Measurements from ENCODE around the gene CPNE5.

CPNE5 gene

GRCh38 chr6:36830577-36830976, 8.7 kb downstream of the CPNE5 start:
- peaks cover 19 to 27% of the 10 kb centered on the region in 2 experiments for H3K4me1 ChIP-seq (ENCODE audit: control insufficient read depth in 1 of 2, insufficient read depth in 2 of 2, low read length in 2 of 2)
- H3K79me1 ChIP-seq (ENCODE audit: low read length): peaks cover 9% of the 10 kb centered on the region
- H3K4ac ChIP-seq (ENCODE audit: low read depth, low read length): no peak overlapping the region
- H3K79me2 ChIP-seq (ENCODE audit: control insufficient read depth, insufficient read depth, low read length, poor library complexity): no peaks in the 10 kb centered on the region
- H3K27me3 ChIP-seq (ENCODE audit: insufficient read depth, low read length): no peaks in the 10 kb centered on the region
- no peak overlapping the region for H3K14ac ChIP-seq (ENCODE audit: low read length)
- H3K9ac ChIP-seq (ENCODE audit: low read length): no peak overlapping the region
- no peak overlapping the region for H4K12ac ChIP-seq (ENCODE audit: low read depth, low read length)
- H3K9me3 ChIP-seq (ENCODE audit: insufficient read depth, low read depth, low read length): peaks cover 6% of the 10 kb centered on the region
- no peak overlapping the region for H2BK120ac ChIP-seq (ENCODE audit: insufficient read depth, low read length, poor library complexity)
- H2BK5ac ChIP-seq (ENCODE audit: low read depth, low read length, poor library complexity): no peak overlapping the region
- H3K36me3 ChIP-seq (ENCODE audit: control insufficient read depth in 1 of 2, insufficient read depth in 2 of 2, low read length in 2 of 2): no peaks in the 10 kb centered on the region
- no peak overlapping the region for H3K4me3 ChIP-seq (ENCODE audit: low read depth, low read length)
- no peak overlapping the region for H3K4me2 ChIP-seq (ENCODE audit: low read length)
- H2AFZ ChIP-seq (ENCODE audit: insufficient read depth, low read length, poor library complexity): no peak overlapping the region
- H4K91ac ChIP-seq (ENCODE audit: low read depth, low read length): no peak overlapping the region
- H3K23ac ChIP-seq (ENCODE audit: low read length): no peak overlapping the region
- H2BK12ac ChIP-seq (ENCODE audit: low read length): no peak overlapping the region
- no peak overlapping the region for H2AK5ac ChIP-seq (ENCODE audit: low read length)
- H3K18ac ChIP-seq (ENCODE audit: low read length): no peak overlapping the region
- DNase-seq: no peak
- no peak overlapping the region for H3K27ac ChIP-seq (ENCODE audit: low read depth, low read length)
- no peak overlapping the region for H4K8ac ChIP-seq (ENCODE audit: low read depth, low read length)
- no CpG with 5 or more reads among the region's 2 CpGs for WGBS (ENCODE audit: extremely low coverage, insufficient coverage, insufficient read length)

- WGBS (ENCODE audit: extremely low coverage, insufficient coverage, insufficient read length): no CpG with 5 or more reads among the region's 11 CpGs
- Histone ChIP-seq H2BK5ac (ENCODE audit: low read depth, low read length, poor library complexity) (no peak overlapping the region), H3K4me2 (ENCODE audit: low read length) (no peak overlapping the region), H2AK5ac (ENCODE audit: low read length) (no peak overlapping the region), H4K91ac (ENCODE audit: low read depth, low read length) (no peak overlapping the region), H2BK12ac (ENCODE audit: low read length) (no peak overlapping the region), H3K79me2 (ENCODE audit: control insufficient read depth, insufficient read depth, low read length, poor library complexity) (no peaks in the 10 kb centered on the region), H4K8ac (ENCODE audit: low read depth, low read length) (no peak overlapping the region), H2BK120ac (ENCODE audit: insufficient read depth, low read length, poor library complexity) (no peak overlapping the region), H3K4me1 (ENCODE audit: control insufficient read depth in 1 of 2, insufficient read depth in 2 of 2, low read length in 2 of 2) (peaks cover 23 to 32% of the 10 kb centered on the region in 2 experiments), H3K4me3 (ENCODE audit: low read depth, low read length) (no peak overlapping the region), H3K23ac (ENCODE audit: low read length) (no peak overlapping the region), H3K79me1 (ENCODE audit: low read length) (peaks cover 9% of the 10 kb centered on the region), H3K14ac (ENCODE audit: low read length) (no peak overlapping the region), H3K9ac (ENCODE audit: low read length) (no peak overlapping the region), H3K27me3 (ENCODE audit: insufficient read depth, low read length) (no peaks in the 10 kb centered on the region), H3K9me3 (ENCODE audit: insufficient read depth, low read depth, low read length) (peaks cover 8% of the 10 kb centered on the region), H2AFZ (ENCODE audit: insufficient read depth, low read length, poor library complexity) (no peak overlapping the region), H4K12ac (ENCODE audit: low read depth, low read length) (no peak overlapping the region), H3K36me3 (ENCODE audit: control insufficient read depth in 1 of 2, insufficient read depth in 2 of 2, low read length in 2 of 2) (no peaks in the 10 kb centered on the region), H3K4ac (ENCODE audit: low read depth, low read length) (no peak overlapping the region), H3K18ac (ENCODE audit: low read length) (no peak overlapping the region), H3K27ac (ENCODE audit: low read depth, low read length) (no peak overlapping the region)
- no peak for DNase-seq
Measured at GRCh38 chr6:36829919-36830544, 9.2 kb downstream of the CPNE5 start.

DNA sequence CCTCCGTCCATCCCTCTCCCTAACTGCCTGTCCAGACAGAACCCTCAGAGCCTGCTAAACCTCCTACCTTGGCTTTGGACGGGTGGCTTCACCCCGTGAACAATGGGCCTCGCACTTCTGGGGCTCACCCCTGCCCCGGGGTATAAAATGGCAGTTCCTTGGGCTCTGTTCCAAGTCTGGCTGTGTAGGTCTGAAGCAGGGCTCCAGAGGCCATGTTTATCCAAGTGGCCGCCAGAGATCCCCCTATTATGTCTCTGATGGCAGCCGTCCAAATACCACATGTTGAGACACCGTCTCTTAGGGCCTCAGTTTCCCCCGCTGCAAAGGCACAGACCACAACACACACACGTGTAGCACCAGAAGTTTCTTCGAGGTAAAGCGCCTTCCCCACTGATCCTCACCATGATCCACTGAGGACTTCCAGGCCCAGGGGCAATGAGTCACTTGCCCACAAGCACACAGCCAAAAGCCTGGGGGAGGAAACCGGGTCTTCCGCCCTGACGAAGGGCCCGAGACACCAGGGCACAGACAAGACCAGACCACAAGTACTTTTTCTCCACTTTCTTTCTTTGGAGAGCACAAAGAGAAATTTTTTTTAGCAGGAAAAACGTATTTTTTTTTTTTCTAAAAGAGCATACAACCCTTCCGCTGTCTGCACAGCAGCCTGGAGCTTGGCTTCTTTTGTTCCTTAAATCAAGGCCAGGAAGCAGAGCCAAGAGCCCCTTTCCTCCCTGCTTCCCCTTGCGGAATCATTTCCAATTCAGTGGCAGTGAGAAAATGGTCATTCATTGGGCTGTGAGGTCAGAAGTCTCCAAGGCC, 11.8 kb downstream of the CPNE5 start:
- Histone ChIP-seq H2BK120ac (ENCODE audit: insufficient read depth, low read length, poor library complexity) (peak overlapping the region; percentile 28), H3K36me3 (ENCODE audit: control insufficient read depth in 1 of 2, insufficient read depth in 2 of 2, low read length in 2 of 2) (no peaks in the 10 kb centered on the region), H3K27ac (ENCODE audit: low read depth, low read length) (peak overlapping the region; percentile 61), H3K27me3 (ENCODE audit: insufficient read depth, low read length) (no peaks in the 10 kb centered on the region), H2AFZ (ENCODE audit: insufficient read depth, low read length, poor library complexity) (peak overlapping the region; percentile 30), H4K8ac (ENCODE audit: low read depth, low read length) (peak overlapping the region; percentile 26), H2BK5ac (ENCODE audit: low read depth, low read length, poor library complexity) (peak overlapping the region; percentile 50), H3K4ac (ENCODE audit: low read depth, low read length) (peak overlapping the region; percentile 19), H3K14ac (ENCODE audit: low read length) (peak overlapping the region; percentile 24), H4K12ac (ENCODE audit: low read depth, low read length) (no peak overlapping the region), H3K23ac (ENCODE audit: low read length) (no peak overlapping the region), H3K18ac (ENCODE audit: low read length) (peak overlapping the region; percentile 33), H2BK12ac (ENCODE audit: low read length) (peak overlapping the region; percentile 81), H3K4me1 (ENCODE audit: control insufficient read depth in 1 of 2, insufficient read depth in 2 of 2, low read length in 2 of 2) (peaks cover 32 to 41% of the 10 kb centered on the region in 2 experiments), H3K79me2 (ENCODE audit: control insufficient read depth, insufficient read depth, low read length, poor library complexity) (peaks cover 1% of the 10 kb centered on the region), H3K4me3 (ENCODE audit: low read depth, low read length) (no peak overlapping the region), H2AK5ac (ENCODE audit: low read length) (peak overlapping the region; percentile 87), H4K91ac (ENCODE audit: low read depth, low read length) (peak overlapping the region; percentile 78), H3K4me2 (ENCODE audit: low read length) (no peak overlapping the region), H3K9ac (ENCODE audit: low read length) (no peak overlapping the region), H3K9me3 (ENCODE audit: insufficient read depth, low read depth, low read length) (peaks cover 5% of the 10 kb centered on the region), H3K79me1 (ENCODE audit: low read length) (peaks cover 14% of the 10 kb centered on the region)
- peak; percentile 53 to 68 for DNase-seq
- no CpG with 5 or more reads among the region's 19 CpGs for WGBS (ENCODE audit: extremely low coverage, insufficient coverage, insufficient read length)

- Histone ChIP-seq H3K9me3 (ENCODE audit: insufficient read depth, low read depth, low read length) (peaks cover 5% of the 10 kb centered on the region), H2AK5ac (ENCODE audit: low read length) (peak overlapping the region; percentile 87), H3K14ac (ENCODE audit: low read length) (peak overlapping the region; percentile 24), H4K8ac (ENCODE audit: low read depth, low read length) (no peak overlapping the region), H3K23ac (ENCODE audit: low read length) (no peak overlapping the region), H3K4me2 (ENCODE audit: low read length) (no peak overlapping the region), H2BK5ac (ENCODE audit: low read depth, low read length, poor library complexity) (peak overlapping the region; percentile 49), H3K27ac (ENCODE audit: low read depth, low read length) (no peak overlapping the region), H3K36me3 (ENCODE audit: control insufficient read depth in 1 of 2, insufficient read depth in 2 of 2, low read length in 2 of 2) (no peaks in the 10 kb centered on the region), H3K27me3 (ENCODE audit: insufficient read depth, low read length) (no peaks in the 10 kb centered on the region), H2BK120ac (ENCODE audit: insufficient read depth, low read length, poor library complexity) (peak overlapping the region; percentile 28), H3K79me1 (ENCODE audit: low read length) (peaks cover 17% of the 10 kb centered on the region), H3K4me1 (ENCODE audit: control insufficient read depth in 1 of 2, insufficient read depth in 2 of 2, low read length in 2 of 2) (peaks cover 40 to 49% of the 10 kb centered on the region in 2 experiments), H2BK12ac (ENCODE audit: low read length) (peak overlapping the region; percentile 81), H3K79me2 (ENCODE audit: control insufficient read depth, insufficient read depth, low read length, poor library complexity) (peaks cover 1% of the 10 kb centered on the region), H3K9ac (ENCODE audit: low read length) (no peak overlapping the region), H4K12ac (ENCODE audit: low read depth, low read length) (no peak overlapping the region), H3K4ac (ENCODE audit: low read depth, low read length) (no peak overlapping the region), H4K91ac (ENCODE audit: low read depth, low read length) (peak overlapping the region; percentile 78), H3K18ac (ENCODE audit: low read length) (peak overlapping the region; percentile 33), H3K4me3 (ENCODE audit: low read depth, low read length) (no peak overlapping the region), H2AFZ (ENCODE audit: insufficient read depth, low read length, poor library complexity) (peak overlapping the region; percentile 30)
- peak in 1 of 2 donors; percentile 19 for DNase-seq
- no CpG with 5 or more reads among the region's 19 CpGs for WGBS (ENCODE audit: extremely low coverage, insufficient coverage, insufficient read length)
Measured at GRCh38 chr6:36826520-36827227, 12.6 kb downstream of the CPNE5 start.
